GM18511 (cell line): Measurements from ENCODE around the gene NTF3.

ENCODE experiments used
- ATAC-seq: cut with Tn5 transposase; IDR thresholded peaks from one replicate; pipeline ENCODE4 v1.9.1; 2021; ENCODE audit warnings: mild to moderate bottlenecking, moderate library complexity; ENCODE audit not compliant: unreplicated experiment

Gene NTF3

GRCh38 chr12:5509102-5509501 lies 77.2 kb downstream of the NTF3 start:
- no peak for ATAC-seq

DNA sequence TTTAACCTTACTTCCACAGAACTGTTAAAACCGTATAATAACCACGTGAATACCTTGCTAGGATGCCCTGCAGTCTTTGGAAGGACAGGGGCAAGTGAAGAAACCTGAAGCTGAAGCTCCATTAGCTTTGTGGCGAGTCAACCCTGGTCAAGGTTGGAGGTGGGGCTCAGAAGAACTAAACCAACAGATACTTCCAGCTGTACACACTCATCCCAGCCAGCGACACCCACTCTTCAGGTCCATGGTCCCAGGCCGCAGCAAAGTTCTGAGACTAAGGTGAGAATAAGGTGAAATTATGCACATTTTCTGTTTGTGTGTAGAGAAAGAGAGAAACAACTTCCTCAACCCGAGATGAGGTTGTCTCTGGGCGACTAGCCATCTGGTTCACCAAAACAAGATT lies 77.6 kb downstream of the NTF3 start:
- no peak for ATAC-seq

DNA sequence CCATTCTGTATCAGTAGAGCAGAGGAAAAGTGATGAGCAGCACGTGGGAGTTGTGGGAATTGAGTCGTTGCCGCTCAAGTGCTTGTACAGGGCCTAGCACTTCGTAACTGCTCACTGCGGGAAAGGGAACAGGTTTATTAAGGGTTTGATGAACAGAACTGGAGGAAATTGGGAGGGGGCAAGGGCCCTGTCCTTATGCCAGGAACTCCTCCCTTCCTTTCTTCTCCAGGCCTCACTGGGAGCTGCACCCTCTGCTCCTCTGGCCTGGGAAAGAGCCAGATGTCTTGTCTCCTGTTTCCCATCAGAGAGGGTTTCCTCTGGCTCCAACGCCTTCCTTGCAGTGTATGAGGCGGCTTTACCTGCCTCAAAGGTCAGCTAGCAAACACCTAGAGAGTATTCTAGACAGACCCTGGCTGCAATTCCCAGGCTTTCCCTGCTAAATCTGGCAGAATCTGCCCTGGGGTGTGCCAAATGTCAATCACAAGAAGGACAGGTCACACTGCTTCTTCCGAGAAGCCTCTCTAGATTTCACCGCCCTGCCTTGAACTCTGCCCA lies 78.4 kb downstream of the NTF3 start:
- no peak for ATAC-seq

DNA sequence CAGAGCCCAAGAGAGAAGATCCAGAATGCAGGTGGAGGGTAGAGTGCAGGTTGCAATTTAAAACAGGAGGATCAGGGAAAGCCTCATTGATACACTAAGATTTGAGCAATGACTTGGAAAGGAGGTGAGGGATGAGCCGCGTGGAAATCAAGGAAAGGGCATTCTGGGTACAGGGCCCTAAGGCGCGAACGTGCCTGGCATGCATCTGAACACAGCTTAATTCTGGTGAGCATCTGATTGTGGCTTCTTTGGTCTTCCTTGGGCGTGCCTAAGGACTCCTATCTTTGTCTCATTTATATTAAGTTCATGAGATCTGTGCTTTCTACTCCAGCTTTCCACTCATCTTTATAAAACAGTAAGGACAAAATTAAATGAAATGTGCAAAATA lies 79.3 kb downstream of the NTF3 start:
- ATAC-seq, result no peak

- no peak for ATAC-seq
Observed at GRCh38 chr12:5511644-5512600, 80.0 kb downstream of the NTF3 start.

DNA sequence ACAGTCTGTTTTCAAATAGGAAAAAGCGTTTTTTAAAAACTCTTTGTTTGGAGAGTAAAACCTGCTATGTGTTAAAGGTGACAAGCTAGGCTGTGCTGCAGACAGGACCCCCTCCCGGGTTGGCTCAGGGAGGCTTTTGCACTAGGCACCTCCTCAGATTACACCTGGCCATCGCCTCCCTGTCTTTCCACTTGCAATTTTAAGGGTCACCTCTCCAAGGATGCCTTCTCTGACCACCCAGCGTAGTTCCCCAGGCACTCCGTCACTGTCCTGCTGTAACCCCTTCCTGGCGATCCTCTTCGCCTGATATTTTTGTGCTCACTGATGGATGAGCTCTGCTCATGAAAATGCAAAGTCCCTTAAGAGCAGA lies 80.7 kb downstream of the NTF3 start:
- no peak for ATAC-seq

- ATAC-seq, result no peak
Observed at GRCh38 chr12:5513406-5513805, 81.5 kb downstream of the NTF3 start.

DNA sequence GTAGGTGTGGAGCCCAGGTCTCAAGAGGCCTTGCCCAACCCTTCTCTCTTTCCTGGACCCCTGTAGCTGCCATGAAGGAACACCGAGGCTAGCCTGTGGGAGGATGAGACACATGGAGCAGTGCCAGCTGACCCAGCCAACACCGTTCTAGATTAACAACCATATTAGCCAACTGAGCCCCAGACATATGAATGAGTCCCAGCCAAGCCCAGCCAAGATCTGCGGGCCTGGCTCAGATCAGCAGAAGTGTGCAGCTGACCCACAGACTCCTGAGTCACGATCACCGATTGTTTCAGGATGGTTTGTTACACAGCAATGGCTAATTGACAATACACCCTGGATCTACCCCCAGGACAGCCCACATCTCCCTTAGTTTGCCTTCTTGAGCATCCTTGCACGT lies 82.1 kb downstream of the NTF3 start:
- no peak for ATAC-seq

- no peak for ATAC-seq
Observed at GRCh38 chr12:5514545-5514944, 82.6 kb downstream of the NTF3 start.

DNA sequence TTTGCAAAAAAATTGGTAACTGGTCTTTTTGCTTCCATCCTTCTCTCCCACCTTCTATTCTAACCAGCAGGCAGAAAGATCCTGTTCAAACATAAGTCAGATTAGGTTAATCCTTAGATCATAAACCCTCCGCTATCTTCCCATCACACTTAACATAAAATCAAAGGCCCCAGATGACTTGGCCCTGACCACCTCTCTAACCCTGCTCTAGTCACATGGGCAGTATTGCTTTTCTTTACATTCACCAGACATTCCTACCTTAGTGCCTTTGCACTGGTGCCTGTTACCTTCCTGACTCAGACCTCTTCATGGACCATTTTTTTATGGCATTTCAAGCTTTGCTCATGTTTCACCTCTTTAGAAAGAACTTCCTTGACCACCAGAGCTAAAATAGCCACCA lies 83.5 kb downstream of the NTF3 start:
- ATAC-seq, result no peak

GRCh38 chr12:5516371-5517241 lies 84.7 kb downstream of the NTF3 start:
- ATAC-seq, result no peak

GRCh38 chr12:5518584-5519365 lies 86.9 kb downstream of the NTF3 start:
- no peak for ATAC-seq

DNA sequence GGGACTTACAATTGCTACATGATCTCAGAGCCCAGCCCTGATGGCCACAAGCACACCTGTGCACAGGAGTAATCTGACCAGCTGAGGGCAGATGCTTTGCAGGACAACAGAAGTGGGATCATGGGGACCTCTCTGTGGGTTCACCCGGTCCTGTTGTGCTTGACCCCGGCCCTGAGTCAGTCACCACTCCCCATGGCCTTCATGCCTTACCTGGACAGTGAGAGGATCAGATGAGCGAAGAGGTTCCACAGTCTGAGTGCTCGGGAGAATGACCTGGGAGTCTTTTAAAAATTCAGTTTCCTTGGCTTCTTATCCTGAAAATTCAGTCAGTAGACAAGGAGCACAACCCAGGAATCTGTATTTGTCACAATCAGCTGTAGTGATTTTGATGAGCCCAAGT lies 88.1 kb downstream of the NTF3 start:
- no peak for ATAC-seq

- ATAC-seq, result no peak
Observed at GRCh38 chr12:5520831-5521230, 88.9 kb downstream of the NTF3 start.

- no peak for ATAC-seq
Observed at GRCh38 chr12:5521456-5522325, 89.8 kb downstream of the NTF3 start.

DNA sequence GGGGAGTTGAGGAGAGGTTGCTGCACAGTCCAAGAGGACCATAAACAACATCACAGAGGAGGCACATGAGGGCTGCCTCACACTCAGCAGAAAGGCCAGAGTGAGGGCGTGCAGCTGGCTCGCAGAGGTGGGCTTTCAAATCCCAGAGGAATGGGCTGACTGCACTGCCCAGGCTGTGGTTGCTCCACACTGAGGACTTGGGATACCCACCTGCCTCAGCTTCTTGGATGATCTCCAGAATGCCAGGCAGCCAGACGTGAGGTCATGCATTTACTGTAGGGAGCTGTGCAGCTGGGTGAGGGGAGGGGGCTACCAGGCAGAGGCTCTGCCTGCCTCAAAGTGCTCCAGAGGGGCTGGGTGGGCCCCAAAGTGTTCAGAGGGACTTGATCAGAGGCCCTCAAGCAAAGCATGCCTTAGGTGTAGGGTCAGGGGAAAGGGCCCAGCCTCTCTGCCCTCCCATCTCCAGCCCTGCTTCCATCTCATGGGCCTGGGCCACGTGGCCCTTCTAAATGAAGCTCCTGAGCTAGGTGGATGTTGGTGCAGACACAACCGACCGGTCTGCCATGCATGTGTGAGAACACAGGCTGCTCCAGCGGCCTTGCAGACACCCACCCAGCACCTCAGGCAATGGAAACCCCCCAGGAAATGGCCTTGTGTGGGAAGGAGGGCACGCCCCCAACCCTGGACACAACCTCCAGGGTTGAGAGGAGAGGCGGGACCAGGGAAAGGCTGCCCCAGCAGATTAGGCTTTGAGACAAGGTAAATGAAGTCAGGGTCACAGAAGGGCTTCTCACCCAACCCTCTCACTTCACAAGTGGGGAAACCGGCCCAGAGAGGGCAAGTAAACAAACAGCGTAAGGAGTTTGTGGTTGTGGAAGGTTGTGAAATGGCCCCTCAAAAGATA lies 90.8 kb downstream of the NTF3 start:
- no peak for ATAC-seq

DNA sequence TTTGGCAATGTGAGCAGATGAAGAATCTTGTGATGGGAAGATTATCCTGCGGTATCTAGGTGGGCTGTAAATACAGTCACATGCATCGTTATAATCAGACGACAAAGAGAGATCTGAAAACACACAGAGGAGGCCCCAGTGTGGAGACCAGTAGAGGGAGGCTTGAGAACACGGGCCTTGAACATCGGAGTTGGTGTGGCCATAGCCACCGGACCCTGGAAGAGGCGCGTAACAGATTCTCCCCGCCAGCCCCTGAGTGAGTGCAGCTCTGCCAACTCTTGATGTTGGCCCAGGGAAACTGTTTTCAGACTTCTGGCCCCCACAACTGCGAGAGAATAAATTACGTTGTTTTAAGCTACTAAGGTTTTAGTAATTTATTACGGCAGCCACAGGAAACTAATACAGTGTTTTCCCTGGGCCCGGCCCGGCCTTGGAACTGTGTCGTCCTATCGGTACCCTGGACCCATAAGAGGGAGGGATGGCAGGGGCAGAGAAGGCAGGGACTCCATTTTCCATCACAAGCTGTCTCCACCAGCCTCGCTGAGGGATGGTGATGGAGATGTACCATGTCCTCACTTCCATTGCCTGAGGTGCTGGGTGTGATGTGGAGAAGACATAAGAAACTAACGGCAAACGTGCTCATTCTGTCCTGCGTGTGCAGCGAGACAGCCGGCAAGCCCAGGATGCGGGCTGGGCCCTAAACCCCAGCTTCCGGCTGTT lies 91.6 kb downstream of the NTF3 start:
- no peak for ATAC-seq

DNA sequence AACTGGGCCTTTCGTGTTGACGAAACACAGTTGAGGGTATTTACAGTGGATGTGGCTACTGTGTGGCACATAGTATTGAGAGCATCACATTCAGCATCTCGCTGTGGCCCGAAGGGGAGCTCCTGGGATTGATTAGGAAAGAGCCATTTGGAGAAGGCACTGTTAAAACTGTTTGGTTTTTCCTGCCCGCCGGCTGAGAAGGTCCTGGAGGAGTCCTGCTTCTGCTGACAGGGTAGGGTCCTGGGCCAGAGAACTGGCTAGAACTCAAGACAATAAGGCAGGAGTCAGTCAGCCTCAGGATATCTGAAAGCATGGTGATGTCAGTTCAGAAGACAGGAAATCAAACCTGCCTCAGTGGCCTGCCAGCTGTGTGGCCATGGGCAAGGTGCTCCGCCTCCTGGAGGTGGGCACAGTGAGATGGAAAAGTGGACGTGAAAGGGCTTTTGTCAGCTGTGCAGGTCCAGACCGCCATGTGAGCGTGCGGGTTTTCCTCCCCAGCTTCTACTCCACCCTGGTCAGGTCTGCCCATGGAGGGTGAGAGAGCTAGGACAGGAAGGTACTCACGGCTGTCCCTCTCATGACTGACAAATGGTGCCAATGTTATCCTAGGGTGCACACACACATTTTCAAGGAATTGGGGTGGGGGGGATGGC lies 92.3 kb downstream of the NTF3 start:
- ATAC-seq, result no peak
